Nephron progenitor cell (in vitro differentiated cells): ENCODE results near the gene VWCE.
A peak's percentile ranks its signal among the peaks of the same experiment; 100 is the strongest.

ENCODE experiments used
- DNase-seq: peaks from one replicate; pipeline ENCODE4 v3.0.0; 2021
- H3K27ac Mint-ChIP-seq: 2 replicates; pipeline ENCODE4 v1.8.0; 2021; ENCODE audit warnings: mild to moderate bottlenecking, moderate library complexity, mixed read lengths
- H3K27me3 Mint-ChIP-seq: 2 replicates; pipeline ENCODE4 v1.8.0; 2021; ENCODE audit warnings: mild to moderate bottlenecking, low read depth, mixed read lengths; ENCODE audit not compliant: poor library complexity
- H3K36me3 Mint-ChIP-seq: 2 replicates; pipeline ENCODE4 v1.8.0; 2021; ENCODE audit warnings: low read depth, mixed read lengths
- H3K4me1 Mint-ChIP-seq: 2 replicates; pipeline ENCODE4 v1.8.0; 2021; ENCODE audit warnings: mixed read lengths
- H3K4me3 Mint-ChIP-seq: 2 replicates; pipeline ENCODE4 v1.8.0; 2021; ENCODE audit warnings: mild to moderate bottlenecking, moderate library complexity, mixed read lengths
- H3K9me3 Mint-ChIP-seq: 2 replicates; pipeline ENCODE4 v1.8.0; 2021; ENCODE audit warnings: mild to moderate bottlenecking, moderate library complexity, mixed read lengths
- CTCF ChIP-seq: fragments of 200-600 bp; sonication (generic); IDR thresholded peaks from 2 replicates; pipeline ENCODE4 v1.5.0; 2021; ENCODE audit warnings: antibody characterized with exemption

Gene VWCE

GRCh38 chr11:61302550-61302949 is 7.4 kb upstream of the VWCE start:
- Mint-ChIP-seq H3K27me3 (no peaks in the 10 kb centered on the region), H3K4me3 (no peak overlapping the region), H3K27ac (peak overlapping the region; percentile 50), H3K9me3 (no peaks in the 10 kb centered on the region), H3K36me3 (peaks cover 56% of the 10 kb centered on the region), H3K4me1 (peaks cover 21% of the 10 kb centered on the region)
- no peak for DNase-seq
- no peak for TF ChIP-seq CTCF

DNA sequence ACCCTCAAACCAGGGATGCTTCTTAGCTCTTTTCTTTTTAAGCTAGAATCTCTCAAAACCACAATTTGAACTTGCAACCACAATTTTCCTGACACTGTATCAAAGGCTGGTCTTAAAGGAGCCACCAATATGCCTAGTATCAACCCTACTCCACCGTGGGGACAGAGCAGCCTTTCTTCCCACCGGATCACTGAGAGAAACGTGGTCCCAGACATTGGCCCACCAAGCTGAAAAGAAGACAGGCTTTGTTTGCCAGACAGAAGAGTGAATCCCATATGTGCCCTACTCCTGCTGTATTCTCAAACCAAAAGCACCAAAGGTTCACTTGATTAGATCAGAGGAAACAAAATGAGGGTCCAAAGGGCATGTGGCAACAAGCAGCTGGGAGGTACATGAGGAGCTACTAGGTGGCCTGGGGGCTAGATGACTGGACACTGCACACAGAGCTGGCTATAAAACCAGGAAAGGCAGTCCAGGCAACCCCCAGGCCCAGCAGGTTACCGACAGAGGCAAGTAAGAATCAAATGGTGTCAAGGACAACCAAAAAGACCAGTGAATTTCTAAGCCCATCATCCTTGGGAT is 3.6 kb upstream of the VWCE start:
- H3K9me3 Mint-ChIP-seq = no peaks in the 10 kb centered on the region
- H3K4me3 Mint-ChIP-seq = no peak overlapping the region
- H3K4me1 Mint-ChIP-seq = peaks cover 36% of the 10 kb centered on the region
- no peak for DNase-seq
- H3K27ac Mint-ChIP-seq = peak overlapping the region; percentile 66
- no peaks in the 10 kb centered on the region for H3K27me3 Mint-ChIP-seq
- no peak for TF ChIP-seq CTCF
- peaks cover 57% of the 10 kb centered on the region for H3K36me3 Mint-ChIP-seq

DNA sequence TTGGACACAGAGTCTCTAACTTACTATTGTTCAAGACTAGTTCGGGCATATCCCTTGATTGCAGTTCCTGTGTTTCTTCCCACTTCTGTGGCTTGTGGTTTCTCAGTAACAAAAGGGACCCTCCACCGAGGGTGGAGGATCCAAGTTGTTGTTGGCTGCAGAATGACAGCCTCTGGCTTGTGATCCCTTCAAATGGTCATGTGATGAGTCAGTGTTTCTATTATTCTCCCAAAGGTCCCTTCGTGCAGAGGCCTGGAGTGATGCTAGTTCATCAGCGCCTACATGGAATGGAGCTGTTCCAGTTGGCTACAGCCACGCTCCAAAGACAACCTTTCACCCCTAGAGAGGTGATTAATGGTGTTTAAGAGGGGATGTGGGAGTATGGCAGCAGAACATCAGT is 2.6 kb upstream of the VWCE start:
- no peaks in the 10 kb centered on the region for H3K9me3 Mint-ChIP-seq
- TF ChIP-seq CTCF = no peak
- peaks cover 55% of the 10 kb centered on the region for H3K36me3 Mint-ChIP-seq
- H3K4me3 Mint-ChIP-seq = peak overlapping the region; percentile 65
- no peaks in the 10 kb centered on the region for H3K27me3 Mint-ChIP-seq
- no peak for DNase-seq
- H3K4me1 Mint-ChIP-seq = peaks cover 44% of the 10 kb centered on the region
- H3K27ac Mint-ChIP-seq = peak overlapping the region; percentile 66

GRCh38 chr11:61297341-61297740 is 2.2 kb upstream of the VWCE start:
- Mint-ChIP-seq H3K27me3 (no peaks in the 10 kb centered on the region), H3K4me3 (peak overlapping the region; percentile 65), H3K4me1 (peaks cover 48% of the 10 kb centered on the region), H3K9me3 (no peaks in the 10 kb centered on the region), H3K36me3 (peaks cover 54% of the 10 kb centered on the region), H3K27ac (peak overlapping the region; percentile 66)
- no peak for DNase-seq
- TF ChIP-seq CTCF = no peak

DNA sequence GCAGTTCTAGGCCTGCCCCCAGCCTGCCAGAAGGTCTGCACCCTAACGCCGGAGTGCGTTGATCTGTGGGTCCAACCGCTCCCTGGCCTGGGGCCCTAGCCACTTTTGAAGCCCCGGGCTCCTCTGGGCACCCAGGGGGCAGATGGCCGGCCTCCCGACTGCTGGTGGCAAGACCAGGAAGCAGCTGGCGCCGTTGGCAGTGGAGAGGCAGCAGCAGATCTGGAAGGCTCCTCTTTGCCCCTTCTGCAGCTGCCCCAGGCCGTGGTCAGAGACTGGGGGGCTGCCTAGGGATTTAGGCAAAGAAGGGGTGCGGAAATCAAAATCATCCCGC is 445 bp upstream of the VWCE start:
- no peak for DNase-seq
- peaks cover 40% of the 10 kb centered on the region for H3K36me3 Mint-ChIP-seq
- no peaks in the 10 kb centered on the region for H3K9me3 Mint-ChIP-seq
- no peak for TF ChIP-seq CTCF
- H3K27me3 Mint-ChIP-seq = no peaks in the 10 kb centered on the region
- no peak overlapping the region for H3K27ac Mint-ChIP-seq
- H3K4me1 Mint-ChIP-seq = peaks cover 51% of the 10 kb centered on the region
- peak overlapping the region; percentile 80 for H3K4me3 Mint-ChIP-seq

GRCh38 chr11:61293867-61294716 is 1.0 kb downstream of the VWCE start:
- Mint-ChIP-seq H3K4me1 (peaks cover 45% of the 10 kb centered on the region), H3K4me3 (peak overlapping the region; percentile 88), H3K9me3 (no peaks in the 10 kb centered on the region), H3K27me3 (no peaks in the 10 kb centered on the region), H3K27ac (peak overlapping the region; percentile 40), H3K36me3 (peaks cover 39% of the 10 kb centered on the region)
- DNase-seq = peak; percentile 66
- TF ChIP-seq CTCF = no peak
